NCI-H187 treated with DMSO at 0.1 percent for 48 hours (cell line): ENCODE data around the gene SEC61G.

Experiments
- DNase-seq: peaks from one replicate; lab custom pipeline; 2025; lab: John Stamatoyannopoulos, UW

The SEC61G gene

GRCh38 chr7:54764861-54765260, 5.8 kb upstream of the SEC61G start:
- DNase-seq = no peak

GRCh38 chr7:54757711-54758110, 1.3 kb downstream of the SEC61G start:
- no peak for DNase-seq

DNA sequence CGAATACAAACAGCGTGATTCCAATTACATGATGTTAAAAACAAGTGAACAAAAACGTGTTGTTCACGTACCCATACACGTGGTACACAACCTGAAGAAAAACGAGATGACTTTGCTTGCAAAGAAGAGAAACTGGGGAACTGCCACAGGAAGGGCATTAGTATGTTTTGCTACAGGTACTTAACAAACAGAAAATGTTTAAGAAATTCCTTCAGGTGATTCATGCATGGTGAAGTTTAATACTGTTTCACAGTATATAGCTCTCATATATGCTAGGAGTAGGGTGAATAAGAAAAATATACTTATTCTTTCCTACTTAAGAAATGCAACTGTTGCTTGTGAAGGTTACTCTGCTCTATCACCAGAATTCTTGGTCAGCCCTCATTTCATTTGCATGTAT, 9.8 kb downstream of the SEC61G start:
- no peak for DNase-seq

DNA sequence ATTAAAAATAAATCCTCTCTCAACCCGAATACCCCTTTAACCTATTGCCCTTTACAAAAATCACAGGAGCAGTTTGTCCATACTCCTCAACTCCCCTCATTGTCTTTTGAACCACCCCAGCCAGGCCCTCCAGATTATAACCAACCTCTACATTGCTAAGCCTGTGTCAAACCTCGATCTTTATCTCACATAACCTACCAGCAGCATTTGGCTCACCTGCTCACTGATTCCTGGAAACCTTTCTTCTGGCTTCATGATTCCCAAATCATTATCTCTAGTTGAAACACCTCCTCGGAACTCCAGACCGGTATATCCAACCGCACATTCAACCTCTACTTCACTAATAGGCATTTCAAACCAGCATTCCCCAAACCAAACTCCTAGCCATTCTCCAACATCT, 11.8 kb downstream of the SEC61G start:
- no peak for DNase-seq

DNA sequence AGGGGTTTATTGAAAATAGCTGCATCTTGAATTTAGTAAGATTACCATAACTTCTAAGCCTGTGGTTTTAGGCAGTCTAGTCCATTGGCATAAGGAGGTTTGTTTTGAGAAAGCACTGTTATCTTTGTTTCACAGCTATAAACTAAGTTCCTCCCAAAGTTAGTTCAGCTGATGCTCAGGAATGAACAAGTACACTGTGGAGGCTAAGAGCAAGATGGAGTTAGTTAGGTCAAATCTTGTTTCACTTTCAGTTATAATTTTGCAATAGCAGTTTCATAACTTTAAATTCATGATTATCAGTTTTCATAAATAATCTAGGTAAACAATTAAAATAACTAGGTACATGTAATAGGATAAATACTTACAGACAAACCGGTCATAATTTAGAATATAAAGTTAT, 15.4 kb downstream of the SEC61G start:
- no peak for DNase-seq

- DNase-seq = no peak
Observed at GRCh38 chr7:54738737-54739136, 20.3 kb downstream of the SEC61G start.

DNA sequence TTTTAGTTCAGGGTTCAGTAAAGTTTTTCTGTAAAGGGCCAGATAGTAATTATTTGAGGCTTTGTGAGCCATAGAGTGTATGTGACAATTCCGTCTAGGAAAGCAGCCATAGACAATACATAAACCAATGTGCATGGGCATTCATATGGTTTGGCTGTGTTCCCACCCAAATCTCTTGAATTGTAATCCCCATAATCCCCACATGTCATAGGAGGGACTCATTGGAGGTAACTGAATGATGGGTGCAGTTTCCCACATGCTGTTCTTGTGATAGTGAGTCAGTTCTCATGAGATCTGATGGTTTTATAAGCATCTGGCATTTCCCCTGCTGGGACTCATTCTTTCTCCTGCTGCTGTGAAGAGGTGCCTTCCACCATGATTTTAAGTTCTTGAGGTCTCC, 29.9 kb downstream of the SEC61G start:
- DNase-seq = no peak

GRCh38 chr7:54728411-54728810, 30.6 kb downstream of the SEC61G start:
- no peak for DNase-seq

- no peak for DNase-seq
Observed at GRCh38 chr7:54725255-54725654, 33.8 kb downstream of the SEC61G start.

DNA sequence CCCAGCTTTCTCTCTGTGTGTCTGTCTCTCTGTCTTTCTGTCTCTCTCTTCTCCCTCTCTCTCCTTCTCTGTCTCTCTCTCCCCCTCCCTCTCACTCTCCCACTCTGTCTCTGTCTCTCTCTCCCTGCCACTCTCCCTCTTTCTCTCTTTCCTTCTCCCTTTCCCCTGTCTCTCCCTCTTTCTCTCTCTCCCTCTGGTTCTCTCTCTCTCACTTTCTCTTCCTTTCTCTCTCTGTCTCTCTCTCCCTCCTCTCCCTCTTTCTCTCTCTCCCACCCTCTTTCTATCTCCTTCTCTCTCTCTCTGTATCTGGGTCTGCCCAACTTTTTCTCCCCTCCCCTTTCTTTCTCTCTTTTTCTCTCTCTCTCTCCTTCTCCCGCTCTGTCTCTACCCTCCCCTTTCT, 36.5 kb downstream of the SEC61G start:
- no peak for DNase-seq

DNA sequence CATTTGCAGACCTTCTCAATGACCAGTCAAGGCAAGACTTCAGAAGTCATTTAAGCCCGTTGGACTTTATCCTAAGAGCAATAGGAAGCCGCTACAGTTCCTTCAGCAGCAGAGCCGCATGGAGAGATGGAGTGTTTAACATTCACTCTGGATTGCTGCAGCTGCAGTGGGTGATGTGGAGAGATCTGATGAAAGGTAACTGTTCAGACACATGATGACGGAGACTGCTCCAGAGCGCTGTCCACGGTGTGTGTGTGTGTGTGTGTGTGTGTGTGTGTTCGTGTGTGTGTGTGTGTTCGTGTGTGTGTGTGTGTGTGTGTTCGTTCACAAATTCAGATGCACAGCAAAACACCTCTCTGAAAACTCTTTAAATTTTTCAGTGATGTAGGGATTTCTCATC, 37.0 kb downstream of the SEC61G start:
- DNase-seq = no peak

GRCh38 chr7:54719974-54720373, 39.0 kb downstream of the SEC61G start:
- DNase-seq = no peak

GRCh38 chr7:54719425-54719824, 39.6 kb downstream of the SEC61G start:
- DNase-seq = no peak

- DNase-seq = no peak
Observed at GRCh38 chr7:54712820-54713219, 46.2 kb downstream of the SEC61G start.

- DNase-seq = no peak
Observed at GRCh38 chr7:54711900-54712595, 47.0 kb downstream of the SEC61G start.

DNA sequence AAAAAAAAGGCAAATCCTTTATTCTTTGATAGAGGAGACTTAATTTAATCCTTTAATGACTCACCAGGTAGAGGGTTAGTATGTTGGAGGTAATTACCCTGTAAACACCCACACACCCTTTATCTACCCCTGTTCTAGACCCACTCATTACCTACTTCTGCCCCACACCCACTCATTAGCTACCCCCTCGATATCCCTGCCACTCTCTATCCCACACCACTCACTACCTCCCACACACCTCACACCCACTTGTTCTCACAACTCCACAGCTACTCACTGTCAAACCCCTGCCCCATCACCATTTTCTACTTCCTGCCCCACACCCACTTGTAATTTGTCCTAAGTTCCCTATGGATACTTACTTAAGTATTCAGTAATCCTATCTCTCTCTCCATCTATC, 49.7 kb downstream of the SEC61G start:
- no peak for DNase-seq

GRCh38 chr7:54705436-54705835, 53.6 kb downstream of the SEC61G start:
- DNase-seq = no peak

GRCh38 chr7:54704851-54705250, 54.2 kb downstream of the SEC61G start:
- no peak for DNase-seq
